Measurements from ENCODE around the gene PAX5.

DNA sequence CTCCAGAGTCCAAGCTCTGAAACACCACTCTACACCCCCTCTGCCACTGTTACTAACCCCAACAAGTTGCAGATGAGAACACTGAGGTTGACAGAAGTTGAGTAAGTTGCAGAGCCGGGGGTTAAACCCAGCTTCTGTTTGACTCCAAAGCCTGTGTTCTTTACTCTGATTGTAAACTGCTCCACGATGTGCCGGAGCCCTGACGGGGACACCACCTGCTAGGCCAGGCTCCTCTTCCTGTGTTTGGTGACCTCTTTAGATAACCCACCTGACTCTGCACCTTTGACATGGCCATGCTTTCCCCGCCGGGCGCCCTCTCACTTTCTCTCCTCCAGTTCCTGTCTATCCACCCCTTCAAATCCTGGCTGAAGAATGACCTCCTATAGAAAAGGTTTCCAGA, 96.7 kb downstream of the PAX5 start:
- TF ChIP-seq, protein P1, sequence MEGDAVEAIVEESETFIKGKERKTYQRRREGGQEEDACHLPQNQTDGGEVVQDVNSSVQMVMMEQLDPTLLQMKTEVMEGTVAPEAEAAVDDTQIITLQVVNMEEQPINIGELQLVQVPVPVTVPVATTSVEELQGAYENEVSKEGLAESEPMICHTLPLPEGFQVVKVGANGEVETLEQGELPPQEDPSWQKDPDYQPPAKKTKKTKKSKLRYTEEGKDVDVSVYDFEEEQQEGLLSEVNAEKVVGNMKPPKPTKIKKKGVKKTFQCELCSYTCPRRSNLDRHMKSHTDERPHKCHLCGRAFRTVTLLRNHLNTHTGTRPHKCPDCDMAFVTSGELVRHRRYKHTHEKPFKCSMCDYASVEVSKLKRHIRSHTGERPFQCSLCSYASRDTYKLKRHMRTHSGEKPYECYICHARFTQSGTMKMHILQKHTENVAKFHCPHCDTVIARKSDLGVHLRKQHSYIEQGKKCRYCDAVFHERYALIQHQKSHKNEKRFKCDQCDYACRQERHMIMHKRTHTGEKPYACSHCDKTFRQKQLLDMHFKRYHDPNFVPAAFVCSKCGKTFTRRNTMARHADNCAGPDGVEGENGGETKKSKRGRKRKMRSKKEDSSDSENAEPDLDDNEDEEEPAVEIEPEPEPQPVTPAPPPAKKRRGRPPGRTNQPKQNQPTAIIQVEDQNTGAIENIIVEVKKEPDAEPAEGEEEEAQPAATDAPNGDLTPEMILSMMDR (IDR thresholded peaks at IDR 0.05), result no peak
- no peak for TF ChIP-seq POLR2AphosphoS5 (IDR thresholded peaks at IDR 0.05; ENCODE audit: insufficient read depth in 1 of 2, low read depth in 1 of 2)
